ENCODE results near the gene GRAPL. TPM values are rescaled to one million over a fixed set of nuclear protein-coding genes. Genes with fewer than 3 reads are reported as not detected.
"Not testable (repeated sequence)": the region's sequence is repeated elsewhere in the genome, so short reads cannot be mapped to it uniquely, and the experiment has no call there.

GRAPL gene
- polyA plus RNA-seq, 3 donors: 0.47 to 3.8 (median 1.5) TPM

DNA sequence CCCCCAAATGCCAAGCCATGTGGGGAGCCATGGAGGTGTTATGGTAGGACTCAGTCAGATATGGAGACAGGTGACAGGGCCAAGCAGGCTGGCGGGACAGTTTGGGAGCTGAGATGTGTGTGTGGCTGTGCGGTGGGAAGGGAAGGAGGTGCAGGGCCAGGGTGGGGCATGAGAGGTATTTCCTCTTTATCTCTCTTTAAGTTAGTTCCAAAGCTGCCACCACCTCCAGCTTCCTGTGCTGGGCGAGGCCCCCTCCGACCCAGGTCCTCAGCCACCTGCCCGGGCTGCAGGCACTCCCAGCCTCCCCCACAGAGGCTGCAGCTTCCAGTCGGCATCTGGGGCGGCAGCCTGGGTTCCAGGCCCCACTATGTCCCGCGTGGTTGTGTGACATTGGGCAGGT lies 6.4 kb downstream of the GRAPL start:
- not testable (repeated sequence) for H3K27ac ChIP-seq (ENCODE audit: low read depth, low read length)
- no CpG with 5 or more reads among the region's 9 CpGs for WGBS, 3 donors

DNA sequence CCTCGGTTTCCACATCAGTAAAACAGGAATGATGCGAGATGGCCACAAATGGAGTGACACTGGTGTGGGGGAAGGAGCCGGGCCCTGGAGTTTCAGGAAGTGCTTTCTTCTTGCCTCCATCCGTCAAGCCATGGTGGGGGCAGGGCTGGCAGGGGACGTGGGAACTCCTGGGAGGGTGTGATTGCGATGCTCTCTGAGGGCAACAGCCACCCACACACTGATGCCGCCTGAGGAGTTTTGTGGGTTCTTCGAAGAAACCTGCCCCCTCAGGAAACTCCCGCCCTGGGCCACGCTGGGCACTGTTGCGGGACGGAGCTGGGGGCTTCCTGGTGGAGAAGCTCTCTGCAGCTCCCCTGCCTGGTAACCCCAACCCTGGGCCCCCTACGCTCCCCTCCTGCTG lies 8.0 kb downstream of the GRAPL start:
- no CpG with 5 or more reads among the region's 13 CpGs for WGBS, 3 donors
- H3K27ac ChIP-seq (ENCODE audit: low read depth, low read length): not testable (repeated sequence)

DNA sequence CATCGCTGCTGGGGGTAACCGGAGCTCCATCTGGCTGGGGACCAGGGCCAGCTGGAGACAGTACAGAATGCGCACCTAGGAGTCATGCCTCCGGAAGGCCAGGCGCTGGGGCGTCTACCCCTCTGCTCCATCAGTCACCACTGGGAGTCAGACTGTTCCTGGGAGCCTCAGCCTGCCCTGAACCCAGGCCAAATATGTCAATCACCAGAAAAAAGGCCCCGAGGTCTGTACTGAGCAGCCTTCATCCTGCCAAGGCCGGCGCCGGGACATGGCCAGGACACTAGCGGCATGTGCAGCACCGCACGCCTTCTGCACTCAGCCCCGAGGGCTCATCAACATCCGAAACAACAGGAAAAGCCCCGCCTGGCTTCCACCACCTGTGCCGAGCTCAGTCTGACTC lies 8.7 kb downstream of the GRAPL start:
- no CpG with 5 or more reads among the region's 17 CpGs for WGBS, 3 donors
- not testable (repeated sequence) for H3K27ac ChIP-seq (ENCODE audit: low read depth, low read length)

DNA sequence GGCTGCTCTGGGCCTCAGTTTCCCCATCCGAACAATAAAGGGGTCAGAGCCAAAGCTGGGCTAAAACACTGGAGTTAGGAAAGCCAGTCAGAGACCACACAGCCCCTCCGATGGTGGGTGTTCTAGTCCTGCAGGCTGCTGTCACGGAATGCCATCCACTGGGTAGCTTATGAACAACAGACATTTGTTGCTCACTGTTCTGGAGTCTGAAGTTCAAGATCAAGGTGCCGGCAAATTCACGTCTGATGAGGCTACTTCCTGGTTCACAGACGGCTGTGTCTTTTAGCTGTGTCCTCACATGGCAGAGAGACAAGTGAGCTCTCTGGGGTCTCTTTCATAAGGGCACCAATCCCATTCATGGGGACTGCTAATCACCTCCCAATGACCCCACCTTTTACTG lies 9.2 kb downstream of the GRAPL start:
- WGBS, 3 donors: no CpG with 5 or more reads among the region's 6 CpGs

DNA sequence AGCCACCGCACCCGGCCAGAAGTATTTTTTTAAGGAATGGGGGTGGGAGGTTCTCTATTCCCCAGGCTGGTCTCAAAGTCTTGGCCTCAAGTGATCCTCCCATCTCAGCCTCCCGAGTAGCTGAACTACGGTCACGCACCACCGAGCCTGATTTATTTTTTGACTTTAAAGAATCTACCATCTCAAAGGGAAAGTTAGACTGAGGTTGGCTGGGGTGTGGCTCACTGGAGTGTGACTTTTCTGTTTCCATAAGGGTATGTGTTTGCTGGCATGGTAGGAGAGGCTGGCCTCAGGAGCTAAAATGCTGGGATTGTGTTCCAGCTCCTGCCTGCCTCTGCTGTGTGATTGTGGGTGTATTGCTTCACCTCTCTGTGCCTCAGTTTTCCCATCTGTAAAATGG lies 10.6 kb downstream of the GRAPL start:
- no CpG with 5 or more reads among the region's 6 CpGs for WGBS, 3 donors
- H3K27ac ChIP-seq (ENCODE audit: low read depth, low read length): not testable (repeated sequence)

More for the DNA sequence above, 9.2 kb downstream of the GRAPL start:
- H3K27ac ChIP-seq (ENCODE audit: low read depth, low read length): not testable (repeated sequence)

DNA sequence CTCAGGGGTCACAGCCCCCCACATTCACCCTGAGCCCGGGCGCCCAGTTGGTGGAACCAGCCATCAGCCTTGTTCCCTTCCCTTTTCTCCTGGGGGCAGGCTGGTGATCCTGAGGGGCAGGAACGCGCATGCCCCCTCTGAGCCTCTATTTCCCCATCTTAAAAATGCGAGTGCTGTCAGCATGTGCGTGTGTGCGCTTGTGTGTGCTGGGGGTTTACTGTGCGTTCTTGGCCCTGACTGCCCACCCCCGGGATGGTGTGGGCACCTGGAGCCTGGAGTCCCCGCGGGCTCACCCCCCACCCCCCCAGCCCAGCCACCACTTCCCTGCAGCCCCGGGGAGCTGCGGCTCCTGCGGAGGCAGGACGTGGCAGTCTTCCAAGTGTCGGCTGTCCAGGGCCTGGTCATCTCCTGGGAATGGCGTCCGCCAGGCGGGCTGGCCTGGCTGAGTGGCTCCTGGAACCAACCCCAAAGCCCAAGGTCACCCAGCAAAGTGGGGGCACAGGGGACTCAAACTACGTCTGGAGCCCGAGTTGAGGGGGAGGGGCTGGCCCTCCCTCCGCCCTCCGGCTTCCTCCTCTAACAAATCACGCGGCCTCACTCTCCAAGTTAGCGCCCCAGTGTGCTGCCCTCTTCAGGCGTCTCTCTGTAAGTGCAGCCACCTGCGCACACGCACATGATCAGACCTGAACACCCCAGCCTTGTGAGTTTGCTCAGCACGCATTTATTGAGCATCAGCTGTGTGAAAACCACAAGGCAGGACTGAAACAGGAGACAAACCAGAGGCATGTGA lies 14.2 kb downstream of the GRAPL start:
- H3K27ac ChIP-seq (ENCODE audit: low read depth, low read length): not testable (repeated sequence)
- 45 to 56% methylated on average over 5 to 6 of the region's 30 CpGs; no CpG with 5 or more reads in 1 of the 3 donors for WGBS, 3 donors

DNA sequence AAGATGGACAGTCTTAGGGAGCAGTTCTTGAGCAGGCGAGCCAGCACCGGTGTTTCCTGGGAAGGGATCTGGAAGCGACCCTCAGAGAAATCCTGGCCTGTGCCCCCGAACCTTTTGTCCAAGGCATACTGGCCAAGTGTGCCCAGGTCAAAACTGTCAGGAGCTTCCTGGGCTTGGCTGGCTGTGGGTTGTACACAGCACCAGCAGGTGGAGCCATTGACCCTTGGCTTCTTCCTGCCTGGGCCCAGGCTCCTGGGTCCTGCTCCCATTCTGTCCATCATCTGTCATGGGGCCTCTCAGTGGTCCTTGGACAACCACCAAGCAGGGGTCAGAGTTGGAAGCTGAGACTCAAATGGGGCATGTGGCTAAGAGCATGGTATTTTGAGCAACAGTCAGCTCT lies 15.0 kb downstream of the GRAPL start:
- H3K27ac ChIP-seq (ENCODE audit: low read depth, low read length): not testable (repeated sequence)
- no CpG with 5 or more reads among the region's 4 CpGs for WGBS, 3 donors

DNA sequence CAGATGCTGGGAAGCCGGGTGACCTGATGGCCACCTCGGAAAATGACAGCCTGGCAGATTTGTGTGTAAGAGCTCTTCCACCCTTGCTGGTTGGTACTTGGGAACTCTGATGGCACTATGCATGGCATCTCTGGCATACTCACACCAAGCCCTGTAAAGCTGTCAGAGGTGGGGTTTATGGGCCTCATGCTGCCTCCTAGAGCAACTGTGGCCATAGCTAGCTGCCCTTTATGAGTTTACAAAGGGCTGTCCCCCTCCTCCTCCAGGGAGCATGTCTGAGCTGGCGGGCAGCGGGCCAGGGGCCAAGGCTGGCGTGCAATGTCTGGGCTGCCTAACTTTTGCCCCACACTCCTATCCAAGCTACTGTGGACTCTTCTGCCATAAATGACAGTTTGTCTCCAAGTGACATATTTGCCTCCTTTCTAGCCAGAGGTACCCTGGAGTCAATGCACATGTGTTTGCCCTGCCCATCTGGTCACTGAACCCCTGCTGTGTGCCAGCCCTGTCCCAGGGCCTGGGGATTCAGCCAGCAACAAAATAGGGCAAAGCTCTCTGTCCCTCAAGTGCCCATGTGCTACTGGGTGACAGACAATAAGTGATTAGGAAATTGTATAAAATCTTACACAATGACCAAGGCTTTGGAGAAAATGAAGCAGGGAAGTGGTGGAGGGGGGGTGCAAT lies 15.8 kb downstream of the GRAPL start:
- 33 to 75% methylated on average over 1 of the region's 5 CpGs; no CpG with 5 or more reads in 1 of the 3 donors for WGBS, 3 donors

DNA sequence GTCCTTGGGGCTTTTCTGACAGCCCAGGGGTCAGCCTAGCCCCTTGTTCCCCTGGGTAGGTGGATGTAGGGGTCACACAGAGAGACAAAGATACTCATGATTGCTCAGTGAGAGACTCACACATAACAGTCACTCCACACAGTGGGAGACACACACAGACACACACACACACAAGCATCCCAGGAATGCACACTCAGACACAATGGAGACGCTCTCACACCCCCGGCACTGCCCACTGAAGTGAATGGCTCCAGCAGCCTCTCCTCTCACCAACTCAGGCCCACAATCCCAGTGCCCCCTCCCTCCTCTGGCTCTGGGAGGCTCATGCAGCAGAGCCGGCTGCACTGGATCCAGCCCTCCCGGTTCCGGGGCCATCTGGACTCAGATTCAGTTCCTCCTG lies 17.0 kb downstream of the GRAPL start:
- H3K27ac ChIP-seq (ENCODE audit: low read depth, low read length): not testable (repeated sequence)
- WGBS, 3 donors: 54 to 86% (median 62%) methylated on average over 1 to 2 of the region's 5 CpGs

More for the DNA sequence above, 15.8 kb downstream of the GRAPL start:
- not testable (repeated sequence) for H3K27ac ChIP-seq (ENCODE audit: low read depth, low read length)

DNA sequence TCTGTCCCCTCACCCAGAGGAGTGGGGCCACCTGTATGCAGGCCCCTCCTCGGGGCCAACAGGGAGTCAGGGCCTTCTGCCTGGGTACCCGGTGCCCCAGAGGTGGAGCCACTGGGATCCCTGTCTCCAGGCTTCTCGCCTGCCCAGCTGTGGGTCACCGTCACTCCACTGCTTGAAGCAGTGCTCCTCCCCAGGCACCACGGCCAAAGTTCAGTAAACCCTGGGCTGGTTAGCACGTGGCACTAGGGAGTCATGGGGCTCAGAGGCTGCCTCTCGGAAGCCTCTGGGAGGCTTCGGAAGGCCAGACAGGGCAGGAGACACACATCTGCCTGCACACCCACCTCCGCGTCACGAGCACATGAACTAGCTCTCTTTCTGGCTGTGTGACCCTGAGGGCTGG lies 18.1 kb downstream of the GRAPL start:
- not testable (repeated sequence) for H3K27ac ChIP-seq (ENCODE audit: low read depth, low read length)
- no CpG with 5 or more reads among the region's 11 CpGs for WGBS, 3 donors

DNA sequence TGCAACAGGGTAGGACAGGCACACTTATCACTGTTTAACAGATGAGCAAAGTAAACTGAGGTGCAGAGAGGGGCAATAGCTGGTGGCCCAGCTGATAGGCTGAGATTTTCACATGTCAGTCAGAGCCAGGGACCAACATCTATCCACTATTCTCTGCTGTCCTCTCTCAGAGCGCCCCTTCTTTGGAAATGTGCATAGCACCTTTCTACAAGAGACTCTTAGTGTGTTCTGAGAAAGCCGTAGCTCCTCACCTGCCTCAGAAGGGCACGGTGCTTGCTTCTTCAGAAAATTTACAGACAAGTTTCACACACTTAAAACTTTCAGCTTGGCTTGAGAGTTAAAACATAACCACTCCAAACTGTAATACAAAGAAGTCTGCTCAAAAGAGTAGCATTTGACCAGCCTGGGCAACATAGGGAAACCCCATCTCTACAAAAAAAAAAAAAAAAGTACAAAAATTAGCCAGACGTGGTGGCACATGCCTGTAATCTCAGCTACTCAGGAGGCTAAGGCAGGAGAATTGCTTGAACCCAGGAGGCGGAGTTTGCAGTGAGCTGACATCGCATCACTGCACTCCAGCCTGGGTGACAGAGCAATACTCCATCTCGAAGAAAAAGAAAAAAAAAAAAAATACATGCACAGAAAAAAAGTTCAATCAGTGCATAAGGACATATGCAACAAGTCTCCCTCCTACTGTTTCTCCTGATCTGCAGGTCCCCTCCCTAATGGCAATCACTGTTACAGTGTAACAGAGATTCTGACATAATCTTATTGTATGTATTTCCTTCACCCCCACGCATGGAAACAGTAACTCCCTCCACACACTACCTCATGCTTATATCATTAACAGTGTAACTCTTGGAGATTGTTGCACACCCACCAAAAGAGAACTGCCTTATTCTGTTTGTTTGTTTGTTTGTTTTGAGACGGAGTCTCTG lies 23.6 kb downstream of the GRAPL start:
- H3K27ac ChIP-seq (ENCODE audit: low read depth, low read length): not testable (repeated sequence)
- no CpG with 5 or more reads among the region's 9 CpGs for WGBS, 3 donors

DNA sequence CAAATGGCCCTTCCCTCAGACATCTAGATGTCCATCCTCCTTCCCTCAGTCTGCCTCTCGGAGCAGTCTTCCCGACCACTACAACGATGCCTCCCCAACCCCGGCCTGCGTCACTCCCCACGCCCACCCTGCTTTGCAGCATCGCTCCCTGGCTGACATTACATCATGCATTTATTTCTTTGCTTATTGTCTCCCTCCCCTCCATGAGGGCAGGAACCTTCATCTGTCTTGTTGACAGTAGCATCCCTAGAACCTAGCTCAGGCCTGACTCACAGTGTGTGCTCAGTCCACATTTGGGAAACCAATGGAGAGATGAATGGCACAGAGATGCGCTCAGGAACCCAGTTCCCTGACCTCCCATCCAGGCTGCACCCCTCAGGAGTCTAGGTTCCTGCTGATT lies 30.2 kb downstream of the GRAPL start:
- H3K27ac ChIP-seq (ENCODE audit: low read depth, low read length): not testable (repeated sequence)
- whole genome bisulfite sequencing, 3 donors: no CpG with 5 or more reads among the region's 8 CpGs

DNA sequence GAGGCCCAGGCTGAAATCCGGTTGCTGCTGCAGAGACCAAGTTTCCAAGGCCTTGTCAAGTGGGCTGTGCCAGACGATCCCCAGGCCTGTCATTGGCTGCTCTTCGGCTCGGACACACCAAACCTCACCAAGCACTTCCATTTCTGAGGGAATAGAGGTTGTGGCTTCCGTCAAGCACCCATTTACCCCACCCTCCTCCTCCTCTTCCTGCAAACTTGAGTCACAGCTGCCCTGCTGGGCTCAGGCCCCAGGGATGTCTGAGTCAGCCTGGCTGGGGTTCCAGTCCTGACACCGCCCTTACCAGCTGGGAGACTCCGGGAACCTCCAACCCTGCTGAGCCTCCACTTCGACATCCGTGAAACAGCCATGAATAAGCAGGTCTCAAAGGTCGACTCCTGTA lies 31.1 kb downstream of the GRAPL start:
- H3K27ac ChIP-seq (ENCODE audit: low read depth, low read length): not testable (repeated sequence)
- no CpG with 5 or more reads among the region's 10 CpGs for WGBS, 3 donors

DNA sequence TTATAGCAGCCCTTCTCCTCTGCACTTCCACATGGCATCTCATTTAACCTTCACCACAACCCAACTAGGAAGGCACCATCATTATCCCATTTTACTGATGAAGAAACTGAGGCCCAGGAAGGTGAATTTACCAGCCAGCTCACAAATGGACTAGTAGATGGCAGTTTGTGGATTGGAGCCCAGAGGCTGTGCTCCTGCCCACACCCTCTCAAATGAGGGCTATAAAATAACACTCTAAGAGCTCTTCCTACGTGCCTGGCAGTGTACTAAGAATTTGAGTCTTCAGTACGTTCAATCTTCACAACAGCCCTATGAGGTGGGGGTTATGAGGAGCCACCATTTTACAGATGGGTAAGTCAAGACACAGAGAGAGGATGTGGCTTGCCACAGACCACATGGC lies 31.5 kb downstream of the GRAPL start:
- no CpG with 5 or more reads among the region's 2 CpGs for WGBS, 3 donors
- not testable (repeated sequence) for H3K27ac ChIP-seq (ENCODE audit: low read depth, low read length)

DNA sequence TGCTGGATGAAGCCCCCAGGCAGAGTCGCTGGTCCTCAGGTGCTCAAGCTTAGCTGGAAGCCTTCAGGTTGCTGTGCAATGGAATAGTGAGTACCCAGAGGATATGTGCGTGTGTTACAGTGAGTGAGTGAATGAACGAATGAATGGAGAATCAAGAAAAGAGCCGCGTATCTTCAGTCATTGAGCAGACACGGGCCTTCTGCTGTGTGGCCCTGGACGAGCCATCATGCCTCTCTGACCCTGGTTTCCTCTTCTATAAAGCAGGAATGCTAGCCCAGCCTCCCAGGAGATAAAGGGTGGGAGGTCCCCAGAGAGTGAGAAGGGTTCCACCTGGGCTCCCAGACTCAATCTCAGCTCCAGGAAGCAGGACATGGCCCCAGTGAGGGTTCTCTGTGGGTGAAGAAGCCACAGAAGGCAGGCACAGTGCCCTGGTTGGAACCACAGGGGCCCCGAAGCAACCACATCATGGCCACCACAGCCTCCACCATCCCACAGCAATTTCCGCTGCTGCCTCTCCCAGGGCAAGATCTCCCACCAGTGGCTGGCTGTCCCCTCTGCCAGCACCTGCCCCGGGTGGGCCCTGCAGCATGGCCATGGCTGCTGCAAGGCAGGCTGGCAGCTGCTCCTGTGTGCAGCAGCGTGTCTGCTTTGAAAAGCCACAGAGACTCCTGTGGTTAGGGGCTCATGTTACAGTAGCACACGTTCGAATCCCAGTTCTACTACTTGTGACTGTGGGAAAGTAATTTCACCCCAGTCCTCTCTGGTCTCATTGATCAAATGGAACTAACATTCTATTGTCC lies 34.1 kb downstream of the GRAPL start:
- H3K27ac ChIP-seq (ENCODE audit: low read depth, low read length): not testable (repeated sequence)
- WGBS, 3 donors: no CpG with 5 or more reads among the region's 13 CpGs

DNA sequence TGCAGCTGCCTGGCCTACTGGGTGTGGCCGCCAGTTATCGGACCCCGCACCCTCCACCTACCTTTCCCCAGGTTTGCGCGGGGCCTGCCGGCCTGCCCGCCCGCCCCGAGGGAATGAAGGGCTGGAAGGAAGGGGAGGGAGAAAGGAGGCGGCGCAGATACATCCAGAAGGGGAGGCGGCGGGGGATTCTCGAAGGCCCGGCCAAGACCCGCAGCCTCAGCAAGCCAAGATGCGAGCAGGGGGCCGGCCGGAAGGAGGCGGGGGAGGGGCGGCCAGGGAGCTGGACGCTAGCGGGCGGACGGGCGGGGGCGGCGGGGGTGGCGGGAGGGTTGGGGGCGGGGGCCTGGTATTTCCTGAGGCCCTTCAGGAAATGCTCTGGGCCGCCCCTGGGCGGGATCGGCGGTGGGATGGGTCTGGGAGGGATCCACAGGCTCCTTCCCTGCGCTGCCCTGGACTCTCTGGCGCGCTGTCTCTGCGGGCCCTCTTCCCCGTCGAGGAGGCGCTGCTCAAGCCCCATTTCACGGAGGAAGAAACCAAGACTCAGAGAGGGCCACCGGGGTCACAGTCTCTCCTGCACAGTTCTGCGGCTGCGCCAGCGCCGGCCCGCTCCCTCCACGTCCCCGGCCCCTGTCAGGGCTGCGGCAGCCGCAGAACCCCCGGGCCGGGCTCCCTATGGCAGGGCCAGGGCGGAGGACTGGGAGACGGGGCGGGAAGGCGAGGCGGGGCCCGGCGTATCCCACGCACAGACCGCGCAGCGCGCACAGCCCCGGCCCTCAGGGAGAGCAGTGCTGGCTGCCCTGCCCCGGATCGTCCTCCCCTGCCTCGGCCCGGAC lies 35.2 kb downstream of the GRAPL start:
- no CpG with 5 or more reads among the region's 71 CpGs for WGBS, 3 donors
- not testable (repeated sequence) for H3K27ac ChIP-seq (ENCODE audit: low read depth, low read length)

DNA sequence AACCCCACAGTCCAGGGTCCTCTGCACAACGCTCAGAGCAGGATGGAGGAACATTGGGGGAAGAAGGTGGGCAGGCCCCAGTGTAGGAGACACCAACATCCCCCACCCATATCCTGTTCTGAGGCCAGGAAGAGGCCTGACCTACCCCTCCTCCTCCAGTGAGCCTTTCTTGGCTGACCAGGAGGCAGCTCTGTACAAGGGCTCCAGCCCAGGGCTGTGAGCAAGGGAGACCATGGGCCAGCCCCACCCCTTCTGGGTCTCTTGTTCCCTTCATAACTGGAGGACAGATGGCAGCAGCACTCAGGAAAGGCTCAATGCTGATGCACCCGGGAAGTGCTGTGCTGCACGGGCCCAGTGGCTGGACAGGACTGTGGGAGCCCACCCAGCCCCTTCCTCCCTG lies 47.0 kb downstream of the GRAPL start:
- WGBS, 3 donors: no CpG with 5 or more reads among the region's 3 CpGs
- not testable (repeated sequence) for H3K27ac ChIP-seq (ENCODE audit: low read depth, low read length)

DNA sequence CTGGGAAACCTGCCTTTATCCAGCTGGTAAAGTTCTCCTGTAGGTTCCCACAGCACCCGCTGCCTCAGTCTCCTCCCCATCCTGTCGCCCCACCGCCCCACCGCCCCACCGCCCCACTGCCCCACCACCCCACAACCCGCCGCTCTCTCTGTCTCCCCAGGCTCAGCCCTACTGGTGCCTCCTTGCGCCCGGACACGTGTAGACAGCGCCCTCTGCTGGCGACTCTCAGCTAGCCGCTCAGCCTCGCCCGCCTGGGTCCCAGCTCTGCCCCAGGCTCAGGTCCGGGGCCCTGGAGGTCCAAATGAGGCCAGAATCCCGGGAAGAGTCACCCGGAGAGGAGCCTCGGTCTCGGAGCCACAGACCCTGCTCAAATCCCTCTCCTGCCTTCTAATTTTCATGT lies 48.0 kb downstream of the GRAPL start:
- no CpG with 5 or more reads among the region's 20 CpGs for WGBS, 3 donors
- not testable (repeated sequence) for H3K27ac ChIP-seq (ENCODE audit: low read depth, low read length)

Measured in adipose tissue (tissue), 3 donors.